Lower leg skin (tissue), 4 donors: Measurements from ENCODE around the gene HACD1. TPM values are rescaled to one million over a fixed set of nuclear protein-coding genes. Genes with fewer than 3 reads are reported as not detected.
"Not testable (repeated sequence)": the region's sequence is repeated elsewhere in the genome, so short reads cannot be mapped to it uniquely, and the experiment has no call there.

Experiments used
- DNase-seq, 2 donors: peaks; one replicate each; pipeline ENCODE4 v3.0.0-alpha.2; 2019; ENCODE audit warnings: low spot score in 2 of 2
- H3K4me3 ChIP-seq: fragments of 200-600 bp; sonication (generic); 2 replicates; pipeline ENCODE4 v1.5.1; 2017; ENCODE audit warnings: mild to moderate bottlenecking, low read depth; ENCODE audit not compliant: poor library complexity, severe bottlenecking
- CTCF ChIP-seq, 3 donors: fragments of 450-650 bp; IDR thresholded peaks; one replicate each; pipeline ENCODE4 v1.5.1; 2016; ENCODE audit warnings: antibody characterized with exemption in 3 of 3, mild to moderate bottlenecking in 3 of 3, moderate library complexity in 2 of 3
- POLR2A ChIP-seq, 2 donors: fragments of 450-650 bp; IDR thresholded peaks; one replicate each; pipeline ENCODE4 v1.6.1; 2016 to 2017; ENCODE audit warnings: antibody characterized with exemption in 2 of 2, mild to moderate bottlenecking in 1 of 2, moderate library complexity in 1 of 2
- WGBS, 2 donors: methylation state at CpG; one replicate each; pipeline ENCODE4 v1.1.5; 2018; 5-methylcytosine and 5-hydroxymethylcytosine counted together
- intact Hi-C: fragments of 100-400 bp; cut with DNase I; formaldehyde crosslinking; loops from one replicate; pipeline ENCODE4 v1.15.0; 2023; ENCODE audit warnings: low total_unique reads
- total RNA-seq, 4 donors: library from RNA; depleted of rRNA; stranded (reverse); fragments of >200 nt; gene quantifications; one replicate each; pipeline ENCODE4 v1.1.0, GENCODE V29; 2016

Gene HACD1
- total RNA-seq, 4 donors from 2014 or later = 0.80 to 4.1 (median 2.7) TPM

GRCh38 chr10:17605936-17606335 lies 11.2 kb downstream of the HACD1 start:
- intact Hi-C loops = loop anchor here (10.0 kb wide), 1 partner anchor 129 kb away; no protein-coding TSS in a partner anchor
- no peak overlapping the region for H3K4me3 ChIP-seq
- no peak for TF ChIP-seq CTCF (IDR thresholded peaks at IDR 0.05)
- no peak for TF ChIP-seq POLR2A (IDR thresholded peaks at IDR 0.05)
- no peak for DNase-seq
- 76 to 78% methylated on average over 6 of the region's 6 CpGs for WGBS, 2 donors

GRCh38 chr10:17599089-17599488 lies 18.1 kb downstream of the HACD1 start:
- no peak overlapping the region for H3K4me3 ChIP-seq
- WGBS, 2 donors = 61 to 64% methylated on average over 8 of the region's 8 CpGs
- intact Hi-C loops = no loop called here

GRCh38 chr10:17597386-17597785 lies 19.8 kb downstream of the HACD1 start:
- no peak for TF ChIP-seq POLR2A (IDR thresholded peaks at IDR 0.05)
- no peak overlapping the region for H3K4me3 ChIP-seq
- intact Hi-C loops = no loop called here
- no peak for DNase-seq
- WGBS, 2 donors = 83 to 87% methylated on average over 3 of the region's 3 CpGs

More at GRCh38 chr10:17599089-17599488, 18.1 kb downstream of the HACD1 start:
- no peak for TF ChIP-seq CTCF (IDR thresholded peaks at IDR 0.05)
- TF ChIP-seq POLR2A (IDR thresholded peaks at IDR 0.05) = no peak
- DNase-seq = no peak

- TF ChIP-seq CTCF (IDR thresholded peaks at IDR 0.05) = no peak
- TF ChIP-seq POLR2A (IDR thresholded peaks at IDR 0.05) = no peak
- no peak overlapping the region for H3K4me3 ChIP-seq
- intact Hi-C loops = no loop called here
- 81 to 87% methylated on average over 6 of the region's 6 CpGs for WGBS, 2 donors
- no peak for DNase-seq
Measured at GRCh38 chr10:17590969-17591645, 26.1 kb downstream of the HACD1 start.

GRCh38 chr10:17589316-17589715 lies 27.9 kb downstream of the HACD1 start:
- DNase-seq, intact Hi-C loops, H3K4me3 ChIP-seq: not testable (repeated sequence)
- 77 to 84% methylated on average over 1 of the region's 1 CpG for WGBS, 2 donors

GRCh38 chr10:17588420-17588819 lies 28.8 kb downstream of the HACD1 start:
- DNase-seq = no peak
- WGBS, 2 donors = 76 to 79% methylated on average over 2 of the region's 2 CpGs
- intact Hi-C loops = no loop called here
- H3K4me3 ChIP-seq = no peak overlapping the region
- TF ChIP-seq POLR2A (IDR thresholded peaks at IDR 0.05) (no peak), CTCF (IDR thresholded peaks at IDR 0.05) (no peak)

GRCh38 chr10:17587321-17587720 lies 29.9 kb downstream of the HACD1 start:
- intact Hi-C loops, DNase-seq, H3K4me3 ChIP-seq: not testable (repeated sequence)
- WGBS, 2 donors = 82 to 83% methylated on average over 6 of the region's 6 CpGs
